Lower lobe of right lung (tissue), 2 donors: ENCODE results near the gene ARMC6. TPM values are rescaled to one million over a fixed set of nuclear protein-coding genes. Genes with fewer than 3 reads are reported as not detected.

Experiments used
- ATAC-seq, 2 donors: fragments of 200-7000 bp; cut with Tn5 transposase; one replicate each; pipeline ENCODE4 v1.9.1; 2020 to 2022; ENCODE audit warnings: mild to moderate bottlenecking in 2 of 2, moderate library complexity in 2 of 2
- DNase-seq: peaks from one replicate; pipeline ENCODE4 v3.0.0-alpha.2; 2020
- H3K27ac ChIP-seq: fragments of 200-600 bp; one replicate; pipeline ENCODE4 v1.8.0; 2022
- H3K27me3 ChIP-seq: fragments of 200-600 bp; one replicate; pipeline ENCODE4 v1.8.0; 2022; ENCODE audit warnings: low read depth
- H3K36me3 ChIP-seq: fragments of 200-600 bp; one replicate; pipeline ENCODE4 v1.8.0; 2022; ENCODE audit warnings: mild to moderate bottlenecking
- H3K4me1 ChIP-seq: fragments of 200-600 bp; one replicate; pipeline ENCODE4 v1.8.0; 2022
- H3K4me3 ChIP-seq: fragments of 200-600 bp; one replicate; pipeline ENCODE4 v1.8.0; 2022; ENCODE audit warnings: mild to moderate bottlenecking
- H3K9me3 ChIP-seq: fragments of 200-600 bp; one replicate; pipeline ENCODE4 v1.8.0; 2022
- intact Hi-C: fragments of 100-400 bp; cut with DNase I; formaldehyde crosslinking; loops from one replicate; pipeline ENCODE4 v1.11.0; 2022
- total RNA-seq: library from RNA; stranded (reverse); fragmentation: NEBNext Ultra II Directional; extraction: Animal tissue kit (Norgen Biotek cat#: 25700); gene quantifications from one replicate; pipeline ENCODE4 v1.2.1, GENCODE V29; 2021
- TF ChIP-seq, protein P1 (sequence below): fragments of 200-600 bp; IDR thresholded peaks from one replicate; pipeline ENCODE4 v1.8.0; 2022; ENCODE audit warnings: antibody characterized with exemption, mild to moderate bottlenecking
- donor health status: DM: no; HTN: yes; CAD: no; lungs with severe emphysema.

ARMC6 gene
- total RNA-seq, 1 donor from 2014 or later = 20.2 TPM

DNA sequence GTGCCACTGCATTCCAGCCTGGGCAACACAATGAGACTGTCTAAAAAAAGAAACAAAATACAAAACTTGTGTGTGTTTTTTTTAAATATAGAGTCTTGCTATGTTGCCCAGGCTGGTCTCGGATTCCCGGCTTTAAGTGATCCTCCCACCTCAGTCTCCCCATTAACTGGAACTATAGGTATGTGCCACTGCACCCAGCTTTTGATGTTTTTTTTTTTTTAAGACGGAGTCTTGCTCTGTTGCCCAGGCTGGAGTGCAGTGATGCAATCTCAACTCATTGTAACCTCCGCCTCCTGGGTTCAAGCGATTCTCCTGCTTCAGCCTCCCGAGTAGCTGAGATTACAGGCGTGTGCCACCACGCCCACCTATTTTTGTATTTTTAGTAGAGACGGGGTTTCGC lies 37.1 kb upstream of the ARMC6 start:
- H3K4me1 ChIP-seq = peaks cover 14% of the 10 kb centered on the region
- no peak for DNase-seq
- peaks cover 84% of the 10 kb centered on the region for H3K36me3 ChIP-seq
- no peaks in the 10 kb centered on the region for H3K27me3 ChIP-seq
- TF ChIP-seq, protein P1, sequence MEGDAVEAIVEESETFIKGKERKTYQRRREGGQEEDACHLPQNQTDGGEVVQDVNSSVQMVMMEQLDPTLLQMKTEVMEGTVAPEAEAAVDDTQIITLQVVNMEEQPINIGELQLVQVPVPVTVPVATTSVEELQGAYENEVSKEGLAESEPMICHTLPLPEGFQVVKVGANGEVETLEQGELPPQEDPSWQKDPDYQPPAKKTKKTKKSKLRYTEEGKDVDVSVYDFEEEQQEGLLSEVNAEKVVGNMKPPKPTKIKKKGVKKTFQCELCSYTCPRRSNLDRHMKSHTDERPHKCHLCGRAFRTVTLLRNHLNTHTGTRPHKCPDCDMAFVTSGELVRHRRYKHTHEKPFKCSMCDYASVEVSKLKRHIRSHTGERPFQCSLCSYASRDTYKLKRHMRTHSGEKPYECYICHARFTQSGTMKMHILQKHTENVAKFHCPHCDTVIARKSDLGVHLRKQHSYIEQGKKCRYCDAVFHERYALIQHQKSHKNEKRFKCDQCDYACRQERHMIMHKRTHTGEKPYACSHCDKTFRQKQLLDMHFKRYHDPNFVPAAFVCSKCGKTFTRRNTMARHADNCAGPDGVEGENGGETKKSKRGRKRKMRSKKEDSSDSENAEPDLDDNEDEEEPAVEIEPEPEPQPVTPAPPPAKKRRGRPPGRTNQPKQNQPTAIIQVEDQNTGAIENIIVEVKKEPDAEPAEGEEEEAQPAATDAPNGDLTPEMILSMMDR = no peak
- no peak for ATAC-seq
- intact Hi-C loops = no loop called here
- H3K4me3 ChIP-seq = no peak overlapping the region
- no peaks in the 10 kb centered on the region for H3K9me3 ChIP-seq
- no peak overlapping the region for H3K27ac ChIP-seq

DNA sequence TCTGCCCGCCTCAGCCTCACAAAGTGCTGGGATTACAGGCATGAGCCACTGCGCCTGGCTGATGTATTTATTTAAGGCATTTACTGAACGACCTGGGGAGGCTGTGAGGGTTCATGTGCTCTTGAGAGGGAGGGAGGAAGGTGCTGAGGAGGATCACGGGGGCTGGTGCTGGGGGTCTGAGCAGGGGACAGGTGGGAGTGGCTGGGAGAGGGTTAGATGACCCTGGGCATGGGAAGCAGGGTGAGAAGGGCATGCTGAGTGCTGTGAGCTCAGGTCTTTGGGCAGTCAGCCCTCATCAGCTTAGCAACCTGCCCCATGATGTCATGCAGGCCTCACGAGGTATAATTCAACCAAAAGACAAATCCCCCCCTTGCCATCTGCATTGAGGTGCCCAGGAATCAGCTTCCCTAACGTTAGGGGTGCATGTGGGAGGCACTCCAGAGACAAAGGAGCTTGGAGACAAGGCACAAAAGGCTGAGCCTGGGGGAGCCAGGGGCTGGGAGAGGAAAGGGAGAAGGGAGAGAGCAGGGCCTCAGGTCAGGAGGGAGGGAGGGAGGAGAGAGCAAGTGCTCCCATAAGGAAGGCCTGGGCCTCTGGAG lies 36.5 kb upstream of the ARMC6 start:
- Histone ChIP-seq H3K27me3 (no peaks in the 10 kb centered on the region), H3K9me3 (no peaks in the 10 kb centered on the region), H3K27ac (no peak overlapping the region), H3K4me3 (no peak overlapping the region), H3K36me3 (peaks cover 84% of the 10 kb centered on the region), H3K4me1 (peaks cover 14% of the 10 kb centered on the region)
- TF ChIP-seq, protein P1 = no peak
- ATAC-seq = no peak
- DNase-seq = no peak
- intact Hi-C loops = no loop called here

DNA sequence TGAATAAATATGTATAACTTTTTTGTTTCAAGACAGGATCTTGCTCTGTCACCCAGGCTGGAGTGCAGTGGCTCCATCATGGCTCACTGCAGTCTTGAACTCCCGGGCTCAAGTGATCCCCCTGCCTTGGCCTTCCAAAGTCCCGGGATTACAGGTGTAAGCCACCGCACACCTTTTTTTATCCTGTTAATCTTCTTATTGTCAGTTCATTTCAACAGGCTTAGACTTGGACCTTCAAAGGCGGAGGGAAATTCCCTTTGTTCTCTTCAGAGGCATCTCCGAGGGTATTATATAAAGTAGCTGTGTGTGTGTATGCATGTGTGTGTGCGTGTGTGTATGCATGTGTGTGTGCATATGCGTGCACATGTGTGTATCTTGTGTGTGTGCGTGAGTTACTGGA lies 35.1 kb upstream of the ARMC6 start:
- Histone ChIP-seq H3K4me3 (no peak overlapping the region), H3K36me3 (peaks cover 84% of the 10 kb centered on the region), H3K9me3 (no peaks in the 10 kb centered on the region), H3K27me3 (no peaks in the 10 kb centered on the region), H3K27ac (no peak overlapping the region), H3K4me1 (peaks cover 14% of the 10 kb centered on the region)
- no peak for DNase-seq
- intact Hi-C loops = no loop called here
- TF ChIP-seq, protein P1 = no peak
- ATAC-seq = no peak

DNA sequence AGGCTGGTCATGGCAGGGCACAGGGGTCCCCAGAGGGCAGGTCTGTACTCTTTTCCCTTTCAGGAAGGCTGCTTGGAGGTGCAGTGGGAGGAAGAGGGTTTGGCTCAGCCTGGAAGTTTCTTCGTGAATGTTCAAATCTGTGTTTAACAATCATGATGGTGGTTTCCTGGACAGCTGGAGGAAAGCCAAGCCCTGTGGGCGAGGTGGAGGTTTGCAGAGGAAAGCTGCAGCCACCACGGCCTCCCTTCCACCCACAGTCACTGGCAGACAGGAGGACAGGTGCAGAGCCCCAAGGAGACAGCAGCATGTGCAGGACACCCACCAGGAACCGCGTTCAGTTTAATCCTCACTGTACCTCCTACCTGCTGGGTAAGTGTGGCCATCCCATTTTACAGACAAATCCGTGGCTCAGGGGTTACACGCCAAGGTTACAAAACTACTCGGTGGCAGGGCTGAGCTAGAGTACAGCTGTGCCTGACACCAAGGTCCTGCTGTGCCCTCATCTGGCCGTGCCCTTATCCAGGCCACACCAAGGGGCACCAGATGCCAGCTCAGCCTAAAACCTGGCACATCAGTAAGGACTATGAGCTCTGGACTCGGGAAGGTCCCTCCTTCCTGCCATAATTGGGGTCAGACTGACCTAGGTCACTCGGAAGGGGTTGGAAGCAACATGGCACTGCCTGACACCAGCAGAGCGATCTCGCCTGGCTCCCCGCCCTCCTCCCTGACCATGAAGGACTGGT lies 34.2 kb upstream of the ARMC6 start:
- DNase-seq (no peak), ATAC-seq (no peak)
- peaks cover 14% of the 10 kb centered on the region for H3K4me1 ChIP-seq
- H3K27me3 ChIP-seq = no peaks in the 10 kb centered on the region
- TF ChIP-seq, protein P1 = no peak
- no peak overlapping the region for H3K27ac ChIP-seq
- H3K9me3 ChIP-seq = no peaks in the 10 kb centered on the region
- peaks cover 84% of the 10 kb centered on the region for H3K36me3 ChIP-seq
- H3K4me3 ChIP-seq = no peak overlapping the region
- intact Hi-C loops = no loop called here

DNA sequence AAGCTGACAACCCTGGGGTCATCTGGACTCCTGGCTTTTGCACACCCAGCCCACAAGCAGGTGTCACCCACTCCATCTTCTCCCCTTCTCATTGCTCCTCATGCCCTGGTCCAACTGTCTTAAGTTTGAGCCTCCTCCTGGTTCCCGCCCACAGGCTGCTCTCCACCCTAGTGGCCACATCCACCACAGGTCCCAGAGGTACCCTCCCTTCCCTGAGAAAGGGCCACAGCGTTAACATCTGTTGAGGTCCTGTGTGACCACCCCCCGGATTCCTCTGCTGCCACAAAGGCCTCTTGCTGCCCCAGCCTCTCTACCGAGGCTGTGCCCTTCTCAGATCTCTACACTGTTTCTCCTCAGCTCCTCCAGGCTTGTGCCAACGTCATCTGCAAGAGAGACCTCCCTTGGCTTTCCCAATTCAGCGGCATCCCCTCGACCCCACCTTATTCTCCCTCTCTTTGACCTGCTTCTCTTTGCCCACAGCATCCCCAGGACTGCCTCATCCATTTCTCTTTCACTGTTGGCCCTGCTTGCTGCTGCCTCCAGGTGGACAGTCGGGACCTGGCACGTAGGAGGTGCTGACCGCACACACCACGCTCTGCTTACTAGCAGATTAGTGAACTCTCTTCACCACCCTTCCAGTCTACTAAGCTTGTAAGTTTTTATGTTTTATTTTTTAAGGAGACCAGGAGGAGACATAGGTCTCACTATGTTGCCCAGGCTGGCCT lies 33.3 kb upstream of the ARMC6 start:
- TF ChIP-seq, protein P1 = no peak
- Histone ChIP-seq H3K4me3 (no peak overlapping the region), H3K27ac (no peak overlapping the region), H3K27me3 (no peaks in the 10 kb centered on the region), H3K36me3 (peaks cover 84% of the 10 kb centered on the region), H3K4me1 (peaks cover 14% of the 10 kb centered on the region), H3K9me3 (no peaks in the 10 kb centered on the region)
- intact Hi-C loops = no loop called here
- DNase-seq (no peak), ATAC-seq (no peak)
